ENCODE measurements around the gene MPP2. TPM values are rescaled to one million over a fixed set of nuclear protein-coding genes. Genes with fewer than 3 reads are reported as not detected.

MPP2 gene
- polyA plus RNA-seq, 1 donor from 2014 or later = 25.5 TPM

GRCh38 chr17:43846963-43847371 lies 60.4 kb downstream of the MPP2 start, which contains the start of gene CD300LG (continued):
- no peak for TF ChIP-seq CTCF (IDR thresholded peaks at IDR 0.05; ENCODE audit: poor library complexity, severe bottlenecking)

GRCh38 chr17:43846221-43846712 lies 61.1 kb downstream of the MPP2 start:
- H3K79me2 ChIP-seq (replicated peaks; ENCODE audit: insufficient read depth, low read length) = no peaks in the 10 kb centered on the region
- H3K4me2 ChIP-seq (ENCODE audit: low read length) = no peak overlapping the region
- H2AFZ ChIP-seq (ENCODE audit: low read depth, low read length) = no peak overlapping the region
- no peaks in the 10 kb centered on the region for H3K9me3 ChIP-seq (ENCODE audit: low read length)
- TF ChIP-seq MXI1 (conservative IDR thresholded peaks at IDR 0.05; ENCODE audit: poor library complexity, severe bottlenecking) (no peak), REST (IDR thresholded peaks at IDR 0.05; ENCODE audit: borderline replicate concordance) (no peak), POLR2AphosphoS5 (IDR thresholded peaks at IDR 0.05) (no peak), EP300 (conservative IDR thresholded peaks at IDR 0.05; ENCODE audit: poor library complexity, severe bottlenecking) (no peak), SMC3 (conservative IDR thresholded peaks at IDR 0.05; ENCODE audit: poor library complexity) (peak; percentile 66), EZH2 (IDR thresholded peaks at IDR 0.05; ENCODE audit: borderline replicate concordance, insufficient read depth, low read length, poor library complexity, severe bottlenecking) (no peak), CTCF (IDR thresholded peaks at IDR 0.05; ENCODE audit: poor library complexity, severe bottlenecking) (peak; percentile 73), RAD21 (conservative IDR thresholded peaks at IDR 0.05) (peak; percentile 55), TAF1 (IDR thresholded peaks at IDR 0.05; ENCODE audit: low read depth) (no peak)
- no peaks in the 10 kb centered on the region for H3K36me3 ChIP-seq (ENCODE audit: insufficient read depth, low read length)
- no peaks in the 10 kb centered on the region for H3K27me3 ChIP-seq (ENCODE audit: insufficient read depth, low read depth, low read length)
- H3F3A ChIP-seq (ENCODE audit: insufficient read depth, low read length, poor library complexity, severe bottlenecking) = no peaks in the 10 kb centered on the region
- no peak overlapping the region for H3K27ac ChIP-seq (ENCODE audit: low read length)
- no peaks in the 10 kb centered on the region for H3K9me2 ChIP-seq (ENCODE audit: insufficient read depth, low read length)
- no peak overlapping the region for H3K9ac ChIP-seq (ENCODE audit: low read length)
- no peaks in the 10 kb centered on the region for H4K20me1 ChIP-seq (ENCODE audit: insufficient read depth)
- no peak overlapping the region for H3K4me3 ChIP-seq (ENCODE audit: low read length)
